HFF-Myc (cell line): Measurements from ENCODE around the gene FBXO31.

Experiments
- DNase-seq: peaks from one replicate; pipeline ENCODE4 v3.0.0-alpha.2; 2011; ENCODE audit warnings: low read depth; ENCODE audit errors: extremely low read depth
- H3K4me3 ChIP-seq: replicated peaks from 2 replicates; pipeline ENCODE4 v1.5.1; 2011; ENCODE audit warnings: low read depth, mild to moderate bottlenecking, control low read depth, low read length
- TF ChIP-seq, protein P1 (sequence below): IDR thresholded peaks from 2 replicates; pipeline ENCODE4 v1.5.1; 2012; ENCODE audit warnings: mild to moderate bottlenecking, low read depth, low read length, control low read depth; ENCODE audit errors: missing control alignments

The FBXO31 gene

DNA sequence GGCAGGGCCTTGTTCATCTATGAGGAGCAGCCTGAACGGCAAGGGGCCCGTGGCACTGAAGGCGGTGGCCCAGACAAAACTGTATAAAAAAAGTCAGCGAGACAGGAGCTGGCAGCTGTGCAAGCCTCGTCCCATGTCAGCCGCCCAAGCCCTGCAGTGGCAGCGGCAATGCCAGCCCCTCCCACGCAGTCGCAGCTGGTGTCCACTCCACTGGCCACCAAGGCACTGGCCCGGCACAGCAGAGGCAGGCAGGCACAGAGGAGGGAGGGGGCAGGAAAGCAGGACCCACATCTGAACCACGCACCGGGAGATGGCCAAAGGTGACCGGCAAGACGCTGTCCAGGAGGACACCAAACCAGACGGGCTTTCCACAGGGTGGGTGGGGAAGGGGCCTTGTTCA is 50.5 kb downstream of the FBXO31 start:
- no peak overlapping the region for H3K4me3 ChIP-seq
- DNase-seq, result no peak
- TF ChIP-seq, protein P1, sequence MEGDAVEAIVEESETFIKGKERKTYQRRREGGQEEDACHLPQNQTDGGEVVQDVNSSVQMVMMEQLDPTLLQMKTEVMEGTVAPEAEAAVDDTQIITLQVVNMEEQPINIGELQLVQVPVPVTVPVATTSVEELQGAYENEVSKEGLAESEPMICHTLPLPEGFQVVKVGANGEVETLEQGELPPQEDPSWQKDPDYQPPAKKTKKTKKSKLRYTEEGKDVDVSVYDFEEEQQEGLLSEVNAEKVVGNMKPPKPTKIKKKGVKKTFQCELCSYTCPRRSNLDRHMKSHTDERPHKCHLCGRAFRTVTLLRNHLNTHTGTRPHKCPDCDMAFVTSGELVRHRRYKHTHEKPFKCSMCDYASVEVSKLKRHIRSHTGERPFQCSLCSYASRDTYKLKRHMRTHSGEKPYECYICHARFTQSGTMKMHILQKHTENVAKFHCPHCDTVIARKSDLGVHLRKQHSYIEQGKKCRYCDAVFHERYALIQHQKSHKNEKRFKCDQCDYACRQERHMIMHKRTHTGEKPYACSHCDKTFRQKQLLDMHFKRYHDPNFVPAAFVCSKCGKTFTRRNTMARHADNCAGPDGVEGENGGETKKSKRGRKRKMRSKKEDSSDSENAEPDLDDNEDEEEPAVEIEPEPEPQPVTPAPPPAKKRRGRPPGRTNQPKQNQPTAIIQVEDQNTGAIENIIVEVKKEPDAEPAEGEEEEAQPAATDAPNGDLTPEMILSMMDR, result no peak

DNA sequence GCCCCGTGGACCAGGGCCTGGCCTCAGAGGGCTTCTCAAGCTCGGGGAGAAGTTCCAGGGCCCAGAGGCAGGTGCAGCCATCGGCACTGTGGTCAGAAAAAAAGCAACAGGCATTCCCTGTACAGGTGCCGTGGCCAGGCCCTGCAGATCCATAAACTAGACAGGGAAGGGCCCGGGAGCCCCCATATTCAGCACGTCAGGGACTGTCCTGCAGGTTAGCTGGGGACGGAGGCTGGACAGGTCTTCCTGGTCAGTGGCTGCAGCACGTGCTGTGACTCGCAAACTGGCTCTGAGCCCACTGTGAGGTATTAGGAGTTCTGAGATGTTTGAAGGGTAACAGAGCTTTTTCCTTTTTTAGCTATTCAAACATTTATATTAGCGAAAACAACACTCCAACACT is 51.4 kb downstream of the FBXO31 start:
- DNase-seq, result no peak
- TF ChIP-seq, protein P1, result no peak
- no peak overlapping the region for H3K4me3 ChIP-seq

DNA sequence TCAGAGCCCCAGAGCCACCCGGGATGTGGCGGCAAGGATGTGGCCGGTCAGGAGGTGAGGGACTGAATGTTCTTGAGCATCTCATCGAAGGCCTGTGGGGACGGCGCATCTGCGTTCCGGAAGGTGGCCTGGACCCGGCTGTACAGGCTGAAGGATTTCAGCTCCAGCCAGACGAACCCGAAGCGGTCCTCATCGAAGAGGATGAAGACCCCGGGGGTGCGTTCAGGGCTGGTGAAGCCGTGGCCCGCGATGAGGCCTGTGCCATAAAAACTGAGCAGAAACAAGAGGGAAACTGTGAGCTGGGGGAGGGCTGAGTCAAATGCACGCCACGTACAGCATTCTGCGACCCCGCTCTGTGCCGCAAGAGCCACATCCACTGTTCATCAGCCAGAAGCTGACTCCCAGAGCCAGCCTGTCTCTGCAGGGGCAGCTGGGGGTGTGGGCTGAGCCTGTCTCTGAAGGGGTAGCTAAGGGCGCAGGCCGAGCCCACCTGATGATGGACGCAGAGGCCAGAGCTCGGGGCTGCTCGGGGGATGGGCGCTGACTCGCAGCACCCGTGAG is 52.3 kb downstream of the FBXO31 start:
- no peak for DNase-seq
- H3K4me3 ChIP-seq, result no peak overlapping the region
- TF ChIP-seq, protein P1, result no peak

DNA sequence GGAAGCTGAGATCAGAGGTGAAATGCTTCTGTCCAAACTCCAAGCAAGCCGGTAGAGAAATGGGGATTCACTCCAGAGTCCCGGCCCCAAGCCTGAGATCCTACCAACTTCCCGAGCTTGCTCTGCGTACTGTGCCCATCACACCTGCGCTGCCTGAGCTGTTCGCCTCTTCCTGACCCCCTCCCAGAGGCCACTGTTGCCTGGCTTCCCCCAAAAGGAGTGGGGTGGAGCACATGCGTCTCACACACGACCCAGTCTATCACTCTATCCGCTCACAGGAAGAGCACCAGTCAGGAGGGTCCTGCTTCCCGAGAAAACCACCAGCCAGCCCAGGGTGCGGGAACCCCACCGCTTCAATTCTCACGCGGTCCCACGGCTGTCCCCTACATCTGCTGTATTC is 52.9 kb downstream of the FBXO31 start:
- no peak overlapping the region for H3K4me3 ChIP-seq
- DNase-seq, result no peak
- TF ChIP-seq, protein P1, result no peak

DNA sequence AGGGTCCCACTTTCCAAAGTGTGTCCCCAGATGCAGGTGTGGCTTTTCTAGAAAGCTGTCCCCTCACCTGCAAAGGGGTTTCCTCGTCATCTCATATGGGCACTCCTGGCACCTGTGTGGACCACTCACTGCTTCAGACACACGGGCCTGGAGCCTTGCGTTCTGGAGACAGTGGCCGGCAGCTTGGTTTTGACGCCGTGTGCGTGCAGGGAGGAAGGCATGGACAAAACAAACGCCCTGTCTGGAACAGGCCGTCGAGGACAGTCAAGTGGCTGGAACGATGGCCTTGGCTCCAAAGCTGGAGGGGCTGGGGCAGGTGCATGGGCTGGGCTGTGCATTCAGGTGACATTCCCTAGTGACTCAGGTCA is 53.3 kb downstream of the FBXO31 start:
- TF ChIP-seq, protein P1, result no peak
- no peak for DNase-seq
- H3K4me3 ChIP-seq, result no peak overlapping the region

DNA sequence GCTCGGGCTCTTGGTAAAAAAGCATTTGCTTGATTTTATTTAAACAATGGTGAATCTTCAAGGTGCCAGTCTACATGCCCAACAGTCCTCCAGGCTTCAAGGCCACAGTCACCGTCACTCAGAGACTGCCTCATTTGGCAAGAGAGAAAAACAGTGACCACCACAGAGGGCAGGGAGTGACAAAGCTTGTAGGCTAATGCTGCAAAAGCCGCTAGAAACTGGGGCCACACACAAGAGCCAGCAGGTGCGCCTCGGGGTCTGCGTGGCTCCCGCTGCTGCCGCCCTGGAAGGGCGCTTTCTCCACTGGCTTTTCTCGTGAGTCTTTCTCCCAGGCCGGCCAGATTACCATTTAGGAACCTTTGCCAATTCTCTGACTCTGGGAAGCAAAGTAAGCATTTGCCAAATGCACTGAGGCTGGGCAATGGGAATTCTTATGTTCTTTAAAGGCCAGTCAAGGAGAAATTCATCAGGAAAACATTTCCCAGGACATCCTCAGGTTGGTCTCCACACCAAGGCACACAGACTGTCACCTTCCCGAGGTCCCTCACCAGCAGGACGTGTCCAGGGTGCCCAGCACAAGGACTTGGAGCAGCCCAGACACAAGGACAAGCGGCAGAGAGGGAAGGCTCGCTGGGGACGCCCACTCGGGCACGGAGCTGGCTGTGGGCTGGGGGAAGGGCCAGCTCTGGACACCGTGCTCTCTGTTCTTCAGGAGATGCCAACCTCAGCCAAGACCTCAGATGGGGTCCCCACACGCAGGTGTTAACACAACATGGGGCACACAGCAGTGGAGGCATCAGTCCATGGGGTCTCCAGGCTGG is 53.9 kb downstream of the FBXO31 start:
- TF ChIP-seq, protein P1, result no peak
- DNase-seq, result no peak
- H3K4me3 ChIP-seq, result no peak overlapping the region
